AG10803 (cell line): ENCODE results near the gene TAX1BP1.
"Not testable (repeated sequence)": the region's sequence is repeated elsewhere in the genome, so short reads cannot be mapped to it uniquely, and the experiment has no call there.

Experiments
- DNase-seq: peaks from one replicate; pipeline ENCODE4 v3.0.0; 2010; ENCODE audit warnings: low read depth
- H3K4me3 ChIP-seq: 2 replicates; pipeline ENCODE4 v1.5.1; 2011; ENCODE audit warnings: mild to moderate bottlenecking, low read length, control low read depth
- CTCF ChIP-seq: conservative IDR thresholded peaks from 2 replicates; pipeline ENCODE4 v1.5.1; 2011; ENCODE audit warnings: mild to moderate bottlenecking, low read length, control low read depth, inconsistent platforms

The TAX1BP1 gene

GRCh38 chr7:27840313-27840712 lies 100.4 kb downstream of the TAX1BP1 start:
- H3K4me3 ChIP-seq, result no peak overlapping the region
- no peak for TF ChIP-seq CTCF
- DNase-seq, result no peak

- TF ChIP-seq CTCF, result no peak
- H3K4me3 ChIP-seq, result no peak overlapping the region
- DNase-seq, result no peak
Observed at GRCh38 chr7:27840760-27841364, 100.9 kb downstream of the TAX1BP1 start.

- no peak overlapping the region for H3K4me3 ChIP-seq
- no peak for TF ChIP-seq CTCF
- DNase-seq, result no peak
Observed at GRCh38 chr7:27842094-27842692, 102.2 kb downstream of the TAX1BP1 start.

GRCh38 chr7:27842851-27843250 lies 102.9 kb downstream of the TAX1BP1 start:
- TF ChIP-seq CTCF, result no peak
- DNase-seq, result no peak
- H3K4me3 ChIP-seq, result no peak overlapping the region

GRCh38 chr7:27843584-27844305 lies 103.8 kb downstream of the TAX1BP1 start:
- TF ChIP-seq CTCF, result no peak
- DNase-seq, result no peak
- H3K4me3 ChIP-seq, result no peak overlapping the region

GRCh38 chr7:27846388-27846787 lies 106.4 kb downstream of the TAX1BP1 start:
- DNase-seq, result no peak
- TF ChIP-seq CTCF, result no peak
- H3K4me3 ChIP-seq, result no peak overlapping the region

GRCh38 chr7:27850531-27850930 lies 110.6 kb downstream of the TAX1BP1 start:
- DNase-seq, result no peak
- TF ChIP-seq CTCF, result no peak
- no peak overlapping the region for H3K4me3 ChIP-seq

- DNase-seq, H3K4me3 ChIP-seq: not testable (repeated sequence)
Observed at GRCh38 chr7:27856703-27857485, 116.9 kb downstream of the TAX1BP1 start.
